Posterior vena cava (tissue), 2 donors: Measurements from ENCODE around the gene PPP5C. TPM values are rescaled to one million over a fixed set of nuclear protein-coding genes. Genes with fewer than 3 reads are reported as not detected.
"Not testable (repeated sequence)": the region's sequence is repeated elsewhere in the genome, so short reads cannot be mapped to it uniquely, and the experiment has no call there.

Source experiments
- DNase-seq: peaks from one replicate; pipeline ENCODE4 v3.0.0-alpha.2; 2020; ENCODE audit warnings: low spot score
- intact Hi-C, 2 donors: fragments of 100-400 bp; cut with DNase I; formaldehyde crosslinking; loops; one replicate each; pipeline versions ENCODE4 v1.14.1 to v1.14.2; 2022 to 2023
- total RNA-seq, 2 donors: library from RNA; stranded (reverse); fragmentation: NEBNext Ultra II Directional; extraction: Animal tissue kit (Norgen Biotek cat#: 25700); gene quantifications; one replicate each; pipeline ENCODE4 v1.2.1, GENCODE V29; 2021
- donor health status: DM: yes; HTN: yes; CAD: no.
- donor health status: DM: yes; HTN: yes; CAD: no.

PPP5C gene
- total RNA-seq, 2 donors from 2014 or later: 44.3 to 46.8 TPM

- intact Hi-C loops: no loop called here
- peak; percentile 90 for DNase-seq
Measured at GRCh38 chr19:46413262-46414031, 66.6 kb downstream of the PPP5C start, which contains the start of gene CCDC8. Gene CCDC8 (minus strand): TSS chr19:46413564. CDS start chr19:46412810, 754 bp downstream.

- intact Hi-C loops, DNase-seq: not testable (repeated sequence)
Measured at GRCh38 chr19:46414899-46415298, 68.0 kb downstream of the PPP5C start.

DNA sequence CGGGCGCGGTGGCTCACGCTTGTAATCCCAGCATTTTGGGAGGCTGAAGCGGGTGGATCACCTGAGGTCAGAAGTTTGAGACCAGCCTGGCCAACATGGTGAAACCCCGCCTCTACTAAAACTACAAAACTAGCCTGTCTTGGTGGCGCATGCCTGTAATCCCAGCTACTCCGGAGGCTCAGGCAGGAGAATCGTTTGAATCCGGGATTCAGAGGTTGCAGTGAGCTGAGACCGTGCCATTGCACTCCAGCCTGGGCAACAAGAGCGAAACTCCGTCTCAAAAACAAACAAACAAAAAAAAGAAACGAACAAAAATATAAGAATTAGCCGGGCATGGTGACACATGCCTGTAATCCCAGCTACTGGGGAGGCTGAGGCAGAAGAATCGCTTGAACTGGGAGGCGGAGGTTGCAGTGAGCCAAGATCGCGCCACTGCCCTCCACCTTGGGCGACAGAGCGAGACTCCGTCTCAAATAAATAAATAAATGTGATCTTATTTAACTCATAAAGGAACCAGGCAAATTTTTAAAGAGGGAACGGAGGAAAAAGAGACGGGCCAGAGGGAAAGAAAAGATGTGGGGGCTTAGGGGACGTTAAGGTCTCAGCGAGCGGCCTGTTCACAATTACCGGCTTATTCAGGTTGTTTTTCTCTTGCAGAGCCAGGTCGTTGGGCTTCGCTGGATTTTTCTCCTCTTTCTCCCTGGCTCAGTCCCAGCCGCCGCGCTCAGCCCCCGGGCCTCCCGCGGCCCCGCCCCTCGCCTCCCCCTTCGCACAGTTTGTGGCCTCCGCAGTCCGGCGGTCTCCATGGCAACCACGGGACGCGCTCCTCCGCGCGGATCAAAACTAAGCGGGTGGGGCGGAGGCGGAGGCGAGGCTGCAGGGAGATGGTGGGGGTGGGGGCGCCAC lies 69.2 kb downstream of the PPP5C start:
- intact Hi-C loops: not testable (repeated sequence)
- peak; percentile 94 for DNase-seq

- intact Hi-C loops: no loop called here
- DNase-seq: no peak
Measured at GRCh38 chr19:46420056-46420455, 73.2 kb downstream of the PPP5C start.

DNA sequence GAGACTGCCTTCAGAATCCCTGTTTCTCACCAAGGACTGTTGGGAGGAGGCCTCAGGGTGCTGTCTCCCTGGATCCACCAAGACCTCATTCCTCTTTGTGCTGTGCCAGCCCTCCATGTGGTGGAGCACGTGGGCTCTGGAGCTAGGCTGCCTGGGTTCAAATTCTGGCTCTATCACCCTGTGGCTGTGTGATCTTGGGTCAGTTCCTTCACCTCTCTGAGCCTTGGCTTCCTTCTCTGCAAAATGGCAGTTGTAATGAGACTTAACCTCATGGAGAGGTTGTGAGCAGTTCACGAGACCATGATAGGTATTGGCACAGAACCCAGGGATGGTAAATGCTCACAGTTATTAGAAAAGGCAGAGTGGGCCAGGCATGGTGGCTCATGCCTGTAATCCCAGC lies 75.5 kb downstream of the PPP5C start:
- no peak for DNase-seq
- intact Hi-C loops: no loop called here

- no peak for DNase-seq
- intact Hi-C loops: no loop called here
Measured at GRCh38 chr19:46423188-46423587, 76.3 kb downstream of the PPP5C start.

GRCh38 chr19:46426035-46426505 lies 79.2 kb downstream of the PPP5C start:
- no peak for DNase-seq
- intact Hi-C loops: no loop called here

- intact Hi-C loops: no loop called here
Measured at GRCh38 chr19:46426506-46427162, 79.7 kb downstream of the PPP5C start.

DNA sequence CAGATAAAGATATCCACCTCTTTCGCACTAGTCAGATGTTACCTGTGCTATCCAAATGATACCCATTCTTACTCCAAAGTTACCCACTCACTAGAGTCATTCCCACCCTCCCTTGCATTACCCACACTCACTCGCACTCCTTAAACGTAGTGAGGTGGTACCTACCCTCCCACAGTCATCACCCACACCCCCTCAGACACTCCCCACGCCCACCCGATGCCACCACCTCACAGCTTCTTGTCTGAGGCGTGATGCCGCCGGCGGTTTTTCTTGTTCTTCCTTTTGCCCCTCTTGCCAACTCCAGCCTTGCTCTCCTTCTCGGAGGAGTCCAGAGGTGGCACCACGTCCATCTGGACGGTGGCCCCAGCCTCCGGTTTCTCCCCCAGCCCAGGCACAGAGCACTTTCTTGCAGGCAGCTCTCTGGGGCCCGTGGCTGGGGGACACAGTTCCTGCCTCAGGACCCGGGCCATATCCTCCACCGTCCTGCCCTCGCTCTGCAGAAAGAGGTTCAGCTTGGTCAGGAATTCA lies 80.7 kb downstream of the PPP5C start:
- DNase-seq: no peak
- intact Hi-C loops: loop anchor here in 1 of 2 donors (2.0 kb wide), 1 partner anchor 15 kb away; no protein-coding TSS in a partner anchor

More at GRCh38 chr19:46426506-46427162, 79.7 kb downstream of the PPP5C start:
- DNase-seq: no peak

GRCh38 chr19:46428239-46429135 lies 81.6 kb downstream of the PPP5C start, which contains the start of gene PNMA8C:
Gene PNMA8C (minus strand): TSS chr19:46428936. CDS start chr19:46428359, 577 bp downstream.
- intact Hi-C loops: loop anchor here in 1 of 2 donors (2.0 kb wide), 1 partner anchor 14 kb away; no protein-coding TSS in a partner anchor
- DNase-seq: peak; percentile 92

DNA sequence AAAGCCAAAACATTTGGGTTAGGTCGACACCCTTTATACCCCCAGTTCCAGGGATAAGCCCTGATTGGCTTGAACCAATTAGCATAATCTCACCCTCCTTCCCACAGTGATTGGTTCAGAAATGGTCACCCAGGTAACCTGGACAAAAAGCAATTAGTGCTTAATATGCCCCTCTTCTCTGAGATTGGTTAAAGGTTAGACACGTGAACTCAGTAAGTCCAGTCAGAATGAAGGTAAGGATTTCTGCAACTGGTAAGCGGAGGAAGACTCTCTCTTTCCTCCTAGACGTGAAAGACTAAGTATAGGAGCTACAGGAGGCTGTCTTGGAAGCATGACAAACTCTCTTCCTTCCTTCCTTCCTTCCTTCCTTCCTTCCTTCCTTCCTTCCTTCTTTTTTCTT lies 83.1 kb downstream of the PPP5C start:
- no peak for DNase-seq
- intact Hi-C loops: loop anchor here in 1 of 2 donors (2.0 kb wide), 1 partner anchor 13 kb away; no protein-coding TSS in a partner anchor

DNA sequence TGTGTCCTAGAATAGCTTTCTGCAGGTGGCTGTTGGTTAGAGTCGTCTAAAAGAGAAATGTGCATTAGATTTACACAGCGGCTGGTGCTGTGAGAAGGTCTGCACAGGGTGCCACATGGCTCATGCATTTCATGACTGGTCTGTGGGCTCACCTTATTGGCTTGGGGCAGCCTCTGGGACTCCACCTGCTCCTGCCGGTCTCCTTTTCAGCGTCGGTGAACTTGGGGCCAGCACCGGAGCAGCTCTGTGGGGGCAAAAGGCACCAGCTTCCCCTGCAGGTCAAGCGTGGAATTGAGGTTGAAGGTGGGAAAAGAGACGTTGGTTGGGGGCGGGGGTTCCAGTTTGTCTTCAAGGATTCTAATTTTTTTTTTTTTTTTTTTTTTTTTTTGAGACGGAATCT lies 84.9 kb downstream of the PPP5C start:
- no peak for DNase-seq
- intact Hi-C loops: no loop called here

DNA sequence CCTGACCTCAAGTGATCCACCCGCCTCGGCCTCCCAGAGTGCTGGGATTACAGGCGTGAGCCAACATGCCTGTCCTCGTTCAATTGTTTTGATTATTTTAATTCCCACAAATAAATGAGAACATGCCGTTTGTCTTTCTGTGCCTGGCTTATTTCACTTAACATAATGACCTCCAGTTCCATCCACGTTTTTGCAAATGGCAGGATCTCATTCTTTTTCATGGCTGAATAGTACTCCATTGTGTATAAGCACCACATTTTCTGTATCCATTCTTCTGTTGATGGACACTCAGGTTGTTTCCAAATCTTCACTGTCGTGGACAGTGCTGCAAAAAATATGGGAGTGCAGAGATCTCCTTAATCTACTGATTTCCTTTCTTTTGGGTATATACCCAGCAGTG lies 86.6 kb downstream of the PPP5C start:
- intact Hi-C loops, DNase-seq: not testable (repeated sequence)

DNA sequence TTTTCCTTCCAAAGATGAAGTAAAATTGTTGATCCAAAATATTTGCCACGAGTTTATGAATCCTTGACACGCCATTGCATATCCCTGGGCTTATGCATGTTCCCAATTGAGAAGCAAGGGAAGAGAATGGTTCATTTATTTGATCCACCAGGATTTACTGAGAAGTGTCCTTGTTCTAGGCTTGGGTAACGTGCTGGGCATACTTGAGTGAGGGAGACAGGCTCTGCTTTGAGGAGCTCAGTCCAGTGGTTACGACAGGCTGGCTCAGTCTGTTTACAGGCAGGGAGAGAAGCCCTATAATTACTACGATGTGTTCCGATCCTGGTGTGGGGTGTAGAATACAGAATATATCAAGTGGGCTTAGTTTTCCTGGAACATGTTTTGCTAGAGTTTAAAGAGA lies 88.1 kb downstream of the PPP5C start:
- intact Hi-C loops: no loop called here
- DNase-seq: no peak

DNA sequence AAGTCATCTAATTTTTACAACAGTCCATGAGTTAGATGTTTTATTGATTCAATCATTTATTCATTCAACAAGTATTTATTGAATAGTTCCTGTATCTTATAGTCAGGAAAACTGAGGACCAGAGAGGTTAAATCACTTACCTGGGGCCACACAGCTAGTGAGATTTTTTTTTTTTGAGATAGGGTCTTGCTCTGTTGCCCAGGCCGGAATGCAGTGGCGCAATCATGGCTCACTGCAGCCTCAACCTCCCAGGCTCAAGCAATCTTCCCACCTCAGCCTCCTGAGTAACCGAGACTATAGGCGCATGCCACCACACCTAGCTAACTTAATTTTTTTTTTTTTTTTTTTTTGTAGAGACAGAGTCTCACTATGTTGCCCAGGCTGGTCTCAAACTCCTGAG lies 88.8 kb downstream of the PPP5C start:
- not testable (repeated sequence) for DNase-seq

More for the DNA sequence above, 88.8 kb downstream of the PPP5C start:
- intact Hi-C loops: not testable (repeated sequence)
